Measurements from ENCODE around the gene CNGA4. TPM values are rescaled to one million over a fixed set of nuclear protein-coding genes. Genes with fewer than 3 reads are reported as not detected.

Gene CNGA4
- total RNA-seq, 4 donors from 2014 or later, result 0.14 TPM; not detected in 3

DNA sequence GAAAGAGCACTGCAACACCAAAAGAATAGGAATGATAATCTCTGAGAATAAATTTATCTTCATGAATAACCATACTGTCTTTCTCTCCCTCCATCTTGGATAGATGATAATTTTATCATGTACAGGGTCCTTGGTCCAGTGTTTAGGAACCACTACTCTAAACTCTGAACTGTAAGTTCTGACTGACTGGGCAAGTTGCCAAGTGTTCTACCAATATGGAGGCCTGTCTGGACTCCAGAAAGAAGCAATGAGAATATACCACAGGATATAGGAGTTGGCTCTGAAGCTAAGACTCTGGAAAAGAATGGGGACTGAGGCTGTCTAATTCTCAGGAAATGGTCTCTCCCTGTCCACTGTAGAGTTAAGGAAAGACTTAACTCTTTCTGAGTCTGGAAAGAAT is 6.0 kb upstream of the CNGA4 start:
- H3K9me3 ChIP-seq, result no peaks in the 10 kb centered on the region
- no peaks in the 10 kb centered on the region for H3K36me3 ChIP-seq
- no peak for DNase-seq
- in situ Hi-C loops (cut with MboI; ENCODE audit: low pct_ligation_motif_present in 1 of 4, low pct_unique_long_range_greater_than_20kb in 1 of 4, low sequenced_read_pairs in 3 of 4), result loop anchor here in 1 of 4 donors (10.0 kb wide), 1 partner anchor 252 kb away; the partner anchor contains the start of genes ARFIP2 and TIMM10B
- TF ChIP-seq, protein P1, sequence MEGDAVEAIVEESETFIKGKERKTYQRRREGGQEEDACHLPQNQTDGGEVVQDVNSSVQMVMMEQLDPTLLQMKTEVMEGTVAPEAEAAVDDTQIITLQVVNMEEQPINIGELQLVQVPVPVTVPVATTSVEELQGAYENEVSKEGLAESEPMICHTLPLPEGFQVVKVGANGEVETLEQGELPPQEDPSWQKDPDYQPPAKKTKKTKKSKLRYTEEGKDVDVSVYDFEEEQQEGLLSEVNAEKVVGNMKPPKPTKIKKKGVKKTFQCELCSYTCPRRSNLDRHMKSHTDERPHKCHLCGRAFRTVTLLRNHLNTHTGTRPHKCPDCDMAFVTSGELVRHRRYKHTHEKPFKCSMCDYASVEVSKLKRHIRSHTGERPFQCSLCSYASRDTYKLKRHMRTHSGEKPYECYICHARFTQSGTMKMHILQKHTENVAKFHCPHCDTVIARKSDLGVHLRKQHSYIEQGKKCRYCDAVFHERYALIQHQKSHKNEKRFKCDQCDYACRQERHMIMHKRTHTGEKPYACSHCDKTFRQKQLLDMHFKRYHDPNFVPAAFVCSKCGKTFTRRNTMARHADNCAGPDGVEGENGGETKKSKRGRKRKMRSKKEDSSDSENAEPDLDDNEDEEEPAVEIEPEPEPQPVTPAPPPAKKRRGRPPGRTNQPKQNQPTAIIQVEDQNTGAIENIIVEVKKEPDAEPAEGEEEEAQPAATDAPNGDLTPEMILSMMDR (IDR thresholded peaks at IDR 0.05), result no peak
- TF ChIP-seq POLR2AphosphoS5 (IDR thresholded peaks at IDR 0.05) (no peak), EP300 (IDR thresholded peaks at IDR 0.05; ENCODE audit: low read depth) (no peak), POLR2A (IDR thresholded peaks at IDR 0.05) (no peak)
- no peak overlapping the region for H3K27ac ChIP-seq
- H3K27me3 ChIP-seq, result no peaks in the 10 kb centered on the region
- peaks cover 4 to 49% (median 31%) of the 10 kb centered on the region in 4 donors for H3K4me1 ChIP-seq
- no peak overlapping the region for H3K4me3 ChIP-seq
- intact Hi-C loops (cut with DNase I; ENCODE audit: low total_unique reads), result no loop called here

DNA sequence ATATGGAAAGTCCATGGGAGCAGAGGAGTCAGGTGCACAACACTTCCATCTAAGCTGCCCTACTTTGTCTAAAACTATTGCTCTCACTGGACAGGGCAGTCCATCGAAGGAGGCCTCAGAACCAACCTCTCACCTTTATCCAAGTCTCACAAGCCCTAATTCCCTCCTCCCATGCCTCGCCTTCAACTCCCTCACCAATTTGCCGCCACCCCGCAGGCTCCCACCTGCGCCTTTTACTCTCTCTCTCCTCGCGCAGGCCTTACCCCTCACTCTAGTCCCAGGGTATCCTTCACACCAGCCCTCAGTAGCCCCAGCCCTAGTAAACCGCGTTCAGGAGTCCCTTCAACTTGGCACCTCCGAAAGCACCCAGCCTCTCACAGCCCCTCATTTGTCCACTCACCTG is 4.9 kb upstream of the CNGA4 start:
- DNase-seq, result peak; percentile 29
- H3K4me3 ChIP-seq, result peak overlapping the region; percentile 60 to 94 (median 73)
- peak overlapping the region; percentile 87 to 96 (median 90) for H3K27ac ChIP-seq
- no peaks in the 10 kb centered on the region for H3K36me3 ChIP-seq
- no peaks in the 10 kb centered on the region for H3K27me3 ChIP-seq
- in situ Hi-C loops (cut with MboI; ENCODE audit: low pct_ligation_motif_present in 1 of 4, low pct_unique_long_range_greater_than_20kb in 1 of 4, low sequenced_read_pairs in 3 of 4) (loop anchor here in 1 of 4 donors (10.0 kb wide), 1 partner anchor 251 kb away; the partner anchor contains the start of genes ARFIP2 and TIMM10B), intact Hi-C loops (cut with DNase I; ENCODE audit: low total_unique reads) (no loop called here)
- peaks cover 4 to 39% (median 27%) of the 10 kb centered on the region in 4 donors for H3K4me1 ChIP-seq
- no peaks in the 10 kb centered on the region for H3K9me3 ChIP-seq
- 1 to 2% methylated on average over 9 to 10 of the region's 10 CpGs for WGBS, 2 donors (ENCODE audit: low coverage in 1 of 2)
- TF ChIP-seq, protein P1 (IDR thresholded peaks at IDR 0.05), result no peak
- TF ChIP-seq EP300 (IDR thresholded peaks at IDR 0.05; ENCODE audit: low read depth), result no peak
- no peak for TF ChIP-seq POLR2A (IDR thresholded peaks at IDR 0.05)
- no peak for TF ChIP-seq POLR2AphosphoS5 (IDR thresholded peaks at IDR 0.05)

DNA sequence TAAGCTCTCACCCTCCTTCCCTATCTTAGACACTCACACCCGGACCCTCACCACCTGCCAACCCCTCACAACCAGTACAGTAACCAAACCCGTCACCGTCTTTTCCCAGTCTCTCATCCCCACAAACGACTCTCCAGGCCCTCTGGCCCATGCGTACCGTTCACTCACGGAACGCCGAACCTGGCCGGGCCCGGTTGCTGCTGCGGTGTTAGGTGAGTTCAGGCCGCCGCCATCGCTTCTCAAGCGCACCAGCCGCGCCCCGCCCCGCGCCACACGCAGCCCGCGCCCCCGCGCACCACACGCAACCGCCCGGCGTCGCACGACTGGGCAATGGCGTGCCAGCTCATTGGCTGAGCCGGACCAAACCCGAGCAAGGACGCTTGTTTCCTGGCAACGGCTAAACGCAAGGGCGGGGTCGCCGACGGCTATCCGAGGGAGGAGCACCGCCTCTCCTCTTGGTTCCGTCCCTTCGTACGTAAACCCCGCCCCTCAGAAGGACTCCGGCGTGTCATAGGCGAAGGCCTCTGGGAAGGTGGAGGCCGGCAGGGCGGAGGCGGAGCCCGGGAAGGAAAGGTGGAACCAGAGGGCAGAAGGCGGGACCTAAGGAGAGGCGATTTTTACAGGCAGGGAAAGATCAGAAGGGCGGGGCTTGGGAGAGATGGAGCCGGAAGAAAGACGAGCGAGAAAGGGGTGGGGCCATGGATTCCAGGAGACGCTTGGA is 4.3 kb upstream of the CNGA4 start, which contains the start of gene FHIP1B:
Gene FHIP1B, minus strand, starts transcription at position 250 of the 721 bp plus-strand sequence. CDS start 10,120 bp downstream, outside the sequence.
- Histone ChIP-seq H3K9me3 (no peaks in the 10 kb centered on the region), H3K27ac (peak within 1 kb of the TSS; percentile 91 to 96 (median 92)), H3K4me1 (peaks cover 4 to 37% (median 26%) of the 10 kb centered on the region in 4 donors), H3K27me3 (no peaks in the 10 kb centered on the region), H3K36me3 (no peaks in the 10 kb centered on the region), H3K4me3 (peak within 1 kb of the TSS; percentile 60 to 94 (median 73))
- TF ChIP-seq, protein P1 (IDR thresholded peaks at IDR 0.05), result no peak
- peak; percentile 82 for TF ChIP-seq POLR2A (IDR thresholded peaks at IDR 0.05)
- TF ChIP-seq POLR2AphosphoS5 (IDR thresholded peaks at IDR 0.05), result peak; percentile 64 to 89 (median 87)
- no peak for TF ChIP-seq EP300 (IDR thresholded peaks at IDR 0.05; ENCODE audit: low read depth)
- intact Hi-C loops (cut with DNase I; ENCODE audit: low total_unique reads) (no loop called here), in situ Hi-C loops (cut with MboI; ENCODE audit: low pct_ligation_motif_present in 1 of 4, low pct_unique_long_range_greater_than_20kb in 1 of 4, low sequenced_read_pairs in 3 of 4) (loop anchor here in 1 of 4 donors (10.0 kb wide), 1 partner anchor 250 kb away; the partner anchor contains the start of genes ARFIP2 and TIMM10B)
- 0 to 1% methylated on average over 7 to 54 of the region's 62 CpGs for WGBS, 2 donors (ENCODE audit: low coverage in 1 of 2)
- DNase-seq, result peak; percentile 100

DNA sequence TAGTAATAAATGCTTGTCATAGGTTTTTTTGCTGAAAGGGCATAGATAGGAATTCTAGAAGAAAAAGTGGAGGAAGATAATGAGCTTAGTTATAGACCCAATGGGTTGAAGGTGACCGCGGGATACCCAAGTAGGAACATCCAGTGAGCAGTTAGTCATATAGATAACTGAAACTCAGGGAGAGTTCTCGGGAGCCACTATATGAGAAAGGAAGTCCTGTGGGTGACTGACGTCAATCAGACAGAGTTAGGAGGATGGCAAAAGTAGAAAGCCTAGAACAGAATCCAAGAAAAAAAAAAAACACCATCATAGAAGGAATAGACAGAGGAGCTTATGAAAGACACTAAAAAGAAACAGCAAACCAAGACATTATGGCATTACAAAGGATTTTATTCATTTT is 1.6 kb upstream of the CNGA4 start:
- in situ Hi-C loops (cut with MboI; ENCODE audit: low pct_ligation_motif_present in 1 of 4, low pct_unique_long_range_greater_than_20kb in 1 of 4, low sequenced_read_pairs in 3 of 4), result loop anchor here in 1 of 4 donors (10.0 kb wide), 1 partner anchor 248 kb away; the partner anchor contains the start of genes ARFIP2 and TIMM10B
- intact Hi-C loops (cut with DNase I; ENCODE audit: low total_unique reads), result no loop called here
- Histone ChIP-seq H3K36me3 (no peaks in the 10 kb centered on the region), H3K4me3 (no peak overlapping the region), H3K27me3 (no peaks in the 10 kb centered on the region), H3K4me1 (peaks cover 4 to 15% (median 14%) of the 10 kb centered on the region in 4 donors), H3K9me3 (no peaks in the 10 kb centered on the region), H3K27ac (no peak overlapping the region)
- WGBS, 2 donors (ENCODE audit: low coverage in 1 of 2), result 73% methylated on average over 4 of the region's 4 CpGs
- no peak for DNase-seq
- TF ChIP-seq, protein P1 (IDR thresholded peaks at IDR 0.05), result no peak
- TF ChIP-seq POLR2A (IDR thresholded peaks at IDR 0.05), result no peak
- TF ChIP-seq POLR2AphosphoS5 (IDR thresholded peaks at IDR 0.05), result no peak
- no peak for TF ChIP-seq EP300 (IDR thresholded peaks at IDR 0.05; ENCODE audit: low read depth)

Measured in transverse colon (tissue), 4 donors.